B cell (primary cell): Measurements from ENCODE around the gene ECM2.

Source experiments
- EZH2 ChIP-seq: IDR thresholded peaks from 2 replicates; pipeline ENCODE4 v1.6.1; 2012; ENCODE audit warnings: borderline replicate concordance, low read depth, mild to moderate bottlenecking, moderate library complexity, low read length; ENCODE audit not compliant: insufficient read depth, poor library complexity, severe bottlenecking
- TF ChIP-seq, protein P1 (sequence below): fragments of 200-600 bp; IDR thresholded peaks from one replicate; pipeline ENCODE4 v1.8.0; 2022; ENCODE audit warnings: antibody characterized with exemption, mild to moderate bottlenecking

GRCh38 chr9:92535940-92536850, at the start of gene ECM2:
- TF ChIP-seq, protein P1, sequence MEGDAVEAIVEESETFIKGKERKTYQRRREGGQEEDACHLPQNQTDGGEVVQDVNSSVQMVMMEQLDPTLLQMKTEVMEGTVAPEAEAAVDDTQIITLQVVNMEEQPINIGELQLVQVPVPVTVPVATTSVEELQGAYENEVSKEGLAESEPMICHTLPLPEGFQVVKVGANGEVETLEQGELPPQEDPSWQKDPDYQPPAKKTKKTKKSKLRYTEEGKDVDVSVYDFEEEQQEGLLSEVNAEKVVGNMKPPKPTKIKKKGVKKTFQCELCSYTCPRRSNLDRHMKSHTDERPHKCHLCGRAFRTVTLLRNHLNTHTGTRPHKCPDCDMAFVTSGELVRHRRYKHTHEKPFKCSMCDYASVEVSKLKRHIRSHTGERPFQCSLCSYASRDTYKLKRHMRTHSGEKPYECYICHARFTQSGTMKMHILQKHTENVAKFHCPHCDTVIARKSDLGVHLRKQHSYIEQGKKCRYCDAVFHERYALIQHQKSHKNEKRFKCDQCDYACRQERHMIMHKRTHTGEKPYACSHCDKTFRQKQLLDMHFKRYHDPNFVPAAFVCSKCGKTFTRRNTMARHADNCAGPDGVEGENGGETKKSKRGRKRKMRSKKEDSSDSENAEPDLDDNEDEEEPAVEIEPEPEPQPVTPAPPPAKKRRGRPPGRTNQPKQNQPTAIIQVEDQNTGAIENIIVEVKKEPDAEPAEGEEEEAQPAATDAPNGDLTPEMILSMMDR: no peak
- no peak for TF ChIP-seq EZH2
